ENCODE measurements around the gene RAB35. TPM values are rescaled to one million over a fixed set of nuclear protein-coding genes. Genes with fewer than 3 reads are reported as not detected.

RAB35 gene
- total and polyA plus RNA-seq, 9 of the 15 experiments (the other 6 are each of a cell fraction or from before 2014, with no cell fraction given) = 0.65 to 76.3 (median 38.9) TPM

GRCh38 chr12:120137833-120138232, 21.3 kb upstream of the RAB35 start:
- Histone ChIP-seq H3K36me3 (ENCODE audit: control insufficient read depth, insufficient read depth, low read length) (peaks cover 96% of the 10 kb centered on the region), H3K9me1 (ENCODE audit: control insufficient read depth, insufficient read depth, low read length) (no peaks in the 10 kb centered on the region), H3K4me1 (replicated peaks in 1 of 2; ENCODE audit: control insufficient read depth in 2 of 2, insufficient read depth in 2 of 2, low read length in 2 of 2) (no peaks in the 10 kb centered on the region), H3K79me2 (ENCODE audit: control insufficient read depth, insufficient read depth, low read length) (no peaks in the 10 kb centered on the region), H3K9ac (ENCODE audit: insufficient read depth in 1 of 2, low read depth in 2 of 2, low read length in 2 of 2) (peak overlapping the region in 1 of 2 experiments; percentile 26; a peak in 1 of 4 replicates), H3K9me3 (replicated peaks; ENCODE audit: control insufficient read depth, insufficient read depth, low read depth, low read length) (no peaks in the 10 kb centered on the region), H2AFZ (ENCODE audit: low read depth, low read length) (no peak overlapping the region), H3K4me2 (ENCODE audit: insufficient read depth, low read length) (no peak overlapping the region), H3K27ac (ENCODE audit: extremely low read depth, low read depth, low read length) (no peak overlapping the region), H3K4me3 (no peak overlapping the region), H4K20me1 (replicated peaks; ENCODE audit: control insufficient read depth, insufficient read depth, low read length) (no peaks in the 10 kb centered on the region), H3K27me3 (ENCODE audit: control insufficient read depth in 2 of 2, insufficient read depth in 2 of 2, low read length in 2 of 2) (no peaks in the 10 kb centered on the region)
- POLR2A ChIA-PET = interaction anchor here (1.4 kb wide), 1 partner anchor 20 kb away, joined by 4 read pairs; no protein-coding TSS in a partner anchor
- BruUV-seq (replicated peaks) = no TSS peak
- TF ChIP-seq CCAR2 (IDR thresholded peaks at IDR 0.05; ENCODE audit: low read depth, low read length) = no peak
- TF ChIP-seq POLR2H (tag; IDR thresholded peaks at IDR 0.05; ENCODE audit: low read depth) = no peak
- TF ChIP-seq ZNF57 (CRISPR knock-in tag; IDR thresholded peaks at IDR 0.05) = no peak
- no peak for TF ChIP-seq ZFP30 (CRISPR knock-in tag; IDR thresholded peaks at IDR 0.05; ENCODE audit: borderline replicate concordance)
- TF ChIP-seq POU5F1 (IDR thresholded peaks at IDR 0.05; ENCODE audit: borderline replicate concordance, low read depth, low read length, partially characterized antibody) = no peak
- peak; percentile 21; the same call in 1 of the 2 replicates for TF ChIP-seq POLR2G (IDR thresholded peaks at IDR 0.05; ENCODE audit: low read depth, low read length)
- intact Hi-C loops (cut with micrococcal nuclease) = no loop called here
- ATAC-seq = no peak
- in situ Hi-C loops (cut with MboI) = no loop called here
- no peak for DNase-seq (ENCODE audit: extremely low read depth in 1 of 4, low spot score in 3 of 4)
- 98% methylated on average over 11 of the region's 11 CpGs for WGBS (ENCODE audit: insufficient coverage, low coverage, missing lambda C conversion rate)
- no peak for FAIRE-seq
- CTCF ChIA-PET (ENCODE audit: low intra/inter-chr PET ratio) = no interaction called here
